Neuron (in vitro differentiated cells): ENCODE data around the gene DPY30.

ENCODE experiments used
- H2AFZ ChIP-seq: one replicate; pipeline ENCODE4 v1.6.1; 2013; ENCODE audit warnings: low read depth, mild to moderate bottlenecking, inconsistent platforms, low read length, moderate library complexity
- H3K27me3 ChIP-seq: one replicate; pipeline ENCODE4 v1.6.1; 2013; ENCODE audit warnings: low read length; ENCODE audit not compliant: insufficient read depth
- H3K36me3 ChIP-seq: one replicate; pipeline ENCODE4 v1.6.1; 2013; ENCODE audit warnings: low read length; ENCODE audit not compliant: insufficient read depth
- H3K4me1 ChIP-seq: one replicate; pipeline ENCODE4 v1.6.1; 2013; ENCODE audit warnings: low read length; ENCODE audit not compliant: insufficient read depth
- H3K4me3 ChIP-seq: 2 replicates; pipeline ENCODE4 v1.5.1; 2013; ENCODE audit warnings: mild to moderate bottlenecking, low read length, moderate library complexity
- H3K9me3 ChIP-seq: one replicate; pipeline ENCODE4 v1.6.1; 2013; ENCODE audit warnings: low read length

Gene DPY30

DNA sequence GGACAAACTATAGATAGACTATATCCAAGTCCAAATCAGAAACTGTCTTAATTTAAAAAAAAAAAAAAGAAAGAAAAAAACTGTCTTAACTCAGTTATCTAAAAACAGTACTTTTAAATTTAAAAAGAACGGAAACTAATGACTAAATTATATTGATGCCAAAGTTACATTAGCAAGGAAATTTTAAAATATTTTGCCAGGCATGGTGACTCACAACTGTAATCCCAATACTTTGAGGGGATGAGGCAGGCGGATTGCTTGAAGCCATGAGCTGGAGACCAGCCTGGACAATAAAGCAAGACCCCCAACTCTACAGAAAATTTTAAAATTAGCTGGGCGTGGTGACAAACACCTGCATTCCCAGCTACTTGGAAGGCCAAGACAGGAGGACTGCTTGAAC lies 59.6 kb downstream of the DPY30 start:
- Histone ChIP-seq H3K4me3 (no peak overlapping the region), H3K36me3 (peaks cover 4% of the 10 kb centered on the region), H3K4me1 (no peaks in the 10 kb centered on the region), H3K27me3 (no peaks in the 10 kb centered on the region), H2AFZ (no peak overlapping the region), H3K9me3 (peaks cover 3% of the 10 kb centered on the region)

DNA sequence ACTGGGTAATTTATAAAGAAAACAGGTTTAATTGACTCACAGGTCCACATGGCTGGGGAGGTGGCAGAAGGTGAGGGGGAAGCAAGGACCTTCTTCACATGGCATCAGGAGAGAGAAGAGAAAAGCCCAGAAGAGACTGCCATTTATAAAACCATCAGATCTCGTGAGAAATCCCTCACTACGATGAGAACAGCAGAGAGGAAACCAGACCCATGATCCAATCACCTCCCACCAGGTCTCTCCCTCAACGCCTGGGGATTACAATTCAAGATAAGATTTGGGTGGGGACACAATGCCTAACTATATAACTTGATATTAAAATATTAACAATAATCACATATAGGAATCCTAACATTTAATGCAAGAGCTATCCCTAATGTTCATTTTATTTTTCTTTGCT lies 60.6 kb downstream of the DPY30 start:
- H3K36me3 ChIP-seq, result no peaks in the 10 kb centered on the region
- peaks cover 2% of the 10 kb centered on the region for H3K9me3 ChIP-seq
- no peaks in the 10 kb centered on the region for H3K4me1 ChIP-seq
- no peaks in the 10 kb centered on the region for H3K27me3 ChIP-seq
- H3K4me3 ChIP-seq, result no peak overlapping the region
- no peak overlapping the region for H2AFZ ChIP-seq

DNA sequence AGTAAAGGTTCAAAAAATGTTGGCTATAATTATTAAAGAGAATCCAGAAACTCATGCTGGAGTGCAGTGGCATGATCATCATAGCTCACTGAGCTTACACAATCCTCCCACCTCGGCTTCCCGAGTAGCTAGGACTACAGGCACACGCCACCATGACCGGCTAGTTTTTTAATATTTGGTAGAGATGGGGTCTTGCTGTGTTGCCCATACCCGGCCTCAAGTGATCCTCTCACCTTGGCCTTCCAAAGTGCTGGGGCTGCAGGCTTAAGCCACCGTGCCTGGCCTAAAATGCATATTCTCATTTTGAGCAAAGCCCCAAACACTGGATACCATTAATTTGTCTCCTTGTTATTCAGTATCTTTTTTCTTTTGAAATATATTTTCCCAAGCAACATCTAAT lies 61.2 kb downstream of the DPY30 start:
- H3K9me3 ChIP-seq, result peaks cover 2% of the 10 kb centered on the region
- no peak overlapping the region for H2AFZ ChIP-seq
- H3K4me3 ChIP-seq, result no peak overlapping the region
- H3K4me1 ChIP-seq, result no peaks in the 10 kb centered on the region
- H3K36me3 ChIP-seq, result no peaks in the 10 kb centered on the region
- no peaks in the 10 kb centered on the region for H3K27me3 ChIP-seq
